SK-N-SH treated with all-trans-retinoic acid at 6 μM for 48 hours (cell line): ENCODE data around the gene LSM7.

Experiments used
- ATAC-seq: fragments of 200-7000 bp; cut with Tn5 transposase; 3 replicates; pipeline ENCODE4 v1.9.1; 2020; ENCODE audit warnings: mild to moderate bottlenecking, moderate library complexity
- ARNTL ChIP-seq: fragments of 450-650 bp; formaldehyde crosslinking; IDR thresholded peaks from 2 replicates; pipeline ENCODE4 v1.5.0; 2020; ENCODE audit warnings: low read depth, mild to moderate bottlenecking, moderate library complexity, borderline replicate concordance
- BACH2 ChIP-seq: fragments of 250-450 bp; sonication (Bioruptor Pico); IDR thresholded peaks from 2 replicates; pipeline ENCODE4 v1.9.0; 2021; ENCODE audit warnings: mild to moderate bottlenecking, borderline replicate concordance
- CREB5 ChIP-seq: fragments of 250-450 bp; sonication (Bioruptor Pico); IDR thresholded peaks from 2 replicates; pipeline ENCODE4 v1.5.1; 2020; ENCODE audit warnings: low read depth, mild to moderate bottlenecking, moderate library complexity
- CSDC2 ChIP-seq: fragments of 250-450 bp; sonication (Bioruptor Pico); IDR thresholded peaks from 2 replicates; pipeline ENCODE4 v1.5.0; 2020; ENCODE audit warnings: mild to moderate bottlenecking, moderate library complexity
- CSRNP3 ChIP-seq: fragments of 250-450 bp; sonication (Bioruptor Pico); IDR thresholded peaks from 2 replicates; pipeline ENCODE4 v1.5.1; 2021; ENCODE audit warnings: mild to moderate bottlenecking, moderate library complexity
- ESRRG ChIP-seq: fragments of 250-450 bp; sonication (Bioruptor Pico); IDR thresholded peaks from 2 replicates; pipeline ENCODE4 v1.6.1; 2021; ENCODE audit warnings: mild to moderate bottlenecking
- GLIS3 ChIP-seq: fragments of 250-450 bp; sonication (Bioruptor Pico); IDR thresholded peaks from 2 replicates; pipeline ENCODE4 v1.5.0; 2020; ENCODE audit warnings: mild to moderate bottlenecking, moderate library complexity
- ISL1 ChIP-seq: fragments of 250-450 bp; sonication (Bioruptor Pico); IDR thresholded peaks from 2 replicates; pipeline ENCODE4 v2.1.2; 2022; ENCODE audit warnings: mild to moderate bottlenecking, moderate library complexity
- OSR1 ChIP-seq: fragments of 250-450 bp; sonication (Bioruptor Pico); IDR thresholded peaks from 2 replicates; pipeline ENCODE4 v1.8.0; 2022; ENCODE audit warnings: moderate library complexity, mild to moderate bottlenecking, inconsistent platforms
- PATZ1 ChIP-seq: fragments of 250-450 bp; sonication (Bioruptor Pico); IDR thresholded peaks from 2 replicates; pipeline ENCODE4 v1.8.0; 2020; ENCODE audit warnings: mild to moderate bottlenecking, moderate library complexity, borderline replicate concordance
- POU6F1 ChIP-seq: fragments of 250-450 bp; sonication (Bioruptor Pico); IDR thresholded peaks from 2 replicates; pipeline ENCODE4 v1.8.0; 2021; ENCODE audit warnings: low read depth, mild to moderate bottlenecking, moderate library complexity, borderline replicate concordance
- PPARA ChIP-seq: fragments of 250-450 bp; sonication (Bioruptor Pico); IDR thresholded peaks from 2 replicates; pipeline ENCODE4 v1.5.0; 2020; ENCODE audit warnings: mild to moderate bottlenecking, borderline replicate concordance
- RARB ChIP-seq: fragments of 250-450 bp; sonication (Bioruptor Pico); IDR thresholded peaks from 2 replicates; pipeline ENCODE4 v1.8.0; 2021; ENCODE audit warnings: mild to moderate bottlenecking, moderate library complexity
- TCF4 ChIP-seq: fragments of 250-450 bp; sonication (Bioruptor Pico); IDR thresholded peaks from 2 replicates; pipeline ENCODE4 v1.8.0; 2021; ENCODE audit warnings: mild to moderate bottlenecking, moderate library complexity, borderline replicate concordance
- ZC3H10 ChIP-seq: fragments of 250-450 bp; sonication (Bioruptor Pico); IDR thresholded peaks from 2 replicates; pipeline ENCODE4 v1.5.1; 2021; ENCODE audit warnings: mild to moderate bottlenecking, moderate library complexity
- ZFP3 ChIP-seq: fragments of 250-450 bp; sonication (Bioruptor Pico); IDR thresholded peaks from 2 replicates; pipeline ENCODE4 v1.5.0; 2020; ENCODE audit warnings: mild to moderate bottlenecking, moderate library complexity
- ZFP30 ChIP-seq: fragments of 450-650 bp; formaldehyde crosslinking; IDR thresholded peaks from 2 replicates; pipeline ENCODE4 v1.5.0; 2022; ENCODE audit warnings: mild to moderate bottlenecking, moderate library complexity
- ZNF565 ChIP-seq: fragments of 450-650 bp; formaldehyde crosslinking; conservative IDR thresholded peaks from 2 replicates; pipeline ENCODE4 v1.5.0; 2020; ENCODE audit warnings: low read depth, mild to moderate bottlenecking, moderate library complexity
- ZNF70 ChIP-seq: fragments of 450-650 bp; formaldehyde crosslinking; IDR thresholded peaks from 2 replicates; pipeline ENCODE4 v1.5.0; 2020; ENCODE audit warnings: mild to moderate bottlenecking, moderate library complexity
- ZNF8 ChIP-seq: fragments of 450-650 bp; formaldehyde crosslinking; IDR thresholded peaks from 2 replicates; pipeline ENCODE4 v1.5.0; 2020; ENCODE audit warnings: mild to moderate bottlenecking, moderate library complexity

The LSM7 gene

GRCh38 chr19:2291185-2291751, 37.1 kb downstream of the LSM7 start:
- ATAC-seq = no peak
- TF ChIP-seq ZFP3 = no peak
- no peak for TF ChIP-seq CSDC2 (CRISPR knock-in tag)
- no peak for TF ChIP-seq ZNF8 (CRISPR knock-in tag)
- no peak for TF ChIP-seq ZC3H10 (CRISPR knock-in tag)

GRCh38 chr19:2290441-2291184, 37.8 kb downstream of the LSM7 start:
- TF ChIP-seq ARNTL (CRISPR knock-in tag) (no peak), ZC3H10 (CRISPR knock-in tag) (no peak), CSRNP3 (no peak), CSDC2 (CRISPR knock-in tag) (no peak), ISL1 (CRISPR knock-in tag) (no peak), BACH2 (CRISPR knock-in tag) (no peak), ZFP3 (no peak), ZNF8 (CRISPR knock-in tag) (no peak)
- TF ChIP-seq, all 23 proteins: peak for 0
- no peak for ATAC-seq

GRCh38 chr19:2289714-2290435, 38.5 kb downstream of the LSM7 start:
- TF ChIP-seq GLIS3 (CRISPR knock-in tag) (no peak), OSR1 (CRISPR knock-in tag) (no peak), ZNF8 (CRISPR knock-in tag) (no peak), RARB (no peak), ZFP3 (no peak), PATZ1 (CRISPR knock-in tag) (no peak), PPARA (CRISPR knock-in tag) (no peak), ZFP30 (no peak), TCF4 (CRISPR knock-in tag) (no peak), ZNF565 (CRISPR knock-in tag) (no peak), ZC3H10 (CRISPR knock-in tag) (no peak), CSRNP3 (no peak), ISL1 (CRISPR knock-in tag) (no peak)
- ATAC-seq = no peak

GRCh38 chr19:2288818-2289713, 39.3 kb downstream of the LSM7 start:
- ATAC-seq = no peak
- TF ChIP-seq POU6F1 (CRISPR knock-in tag) (no peak), CREB5 (no peak), ZNF8 (CRISPR knock-in tag) (no peak), ZNF70 (CRISPR knock-in tag) (no peak), ISL1 (CRISPR knock-in tag) (no peak), ESRRG (CRISPR knock-in tag) (no peak), PATZ1 (CRISPR knock-in tag) (no peak)
